CD4-positive, alpha-beta T cell (primary cell): ENCODE data around the gene CDKAL1. TPM values are rescaled to one million over a fixed set of nuclear protein-coding genes. Genes with fewer than 3 reads are reported as not detected.

ENCODE experiments used
- ATAC-seq: fragments of 200-7000 bp; cut with Tn5 transposase; one replicate; pipeline ENCODE4 v1.10.0; 2022; ENCODE audit warnings: mild to moderate bottlenecking; ENCODE audit not compliant: poor library complexity
- CTCF ChIA-PET: fragments of 350-600 bp; sonication (Branson Sonifier 250); formaldehyde crosslinking; loops from one replicate; lab custom pipeline; 2021; ENCODE audit warnings: antibody characterized with exemption, inconsistent platforms; lab: Charles Lee
- POLR2A ChIA-PET: fragments of 350-600 bp; sonication (Branson Sonifier 250); formaldehyde crosslinking; loops from one replicate; lab custom pipeline; 2021; ENCODE audit warnings: antibody characterized with exemption, inconsistent platforms; lab: Charles Lee
- DNase-seq, 14 experiments: peaks; one replicate each; pipeline ENCODE4 v3.0.0-alpha.2; 2013 to 2020; ENCODE audit warnings: mixed read lengths in 2 of 14
- H3K27ac ChIP-seq, 2 donors: one replicate each; pipeline versions ENCODE4 v1.5.1 to v1.7.0; 2013; ENCODE audit warnings: low read length in 2 of 2, low read depth in 1 of 2, mild to moderate bottlenecking in 1 of 2
- H3K27me3 ChIP-seq, 2 experiments: 1 replicate in 1 of 2; 2 replicates in 1 of 2; pipeline versions ENCODE4 v1.6.1 to v1.7.0; 2013; ENCODE audit warnings: low read length in 2 of 2, control low read depth in 1 of 2, mild to moderate bottlenecking in 1 of 2, moderate library complexity in 1 of 2; ENCODE audit not compliant: insufficient read depth in 2 of 2, control insufficient read depth in 1 of 2
- H3K36me3 ChIP-seq: one replicate; pipeline ENCODE4 v1.6.1; 2013; ENCODE audit warnings: low read length, control low read depth; ENCODE audit not compliant: insufficient read depth
- H3K4me1 ChIP-seq: one replicate; pipeline ENCODE4 v1.6.1; 2013; ENCODE audit warnings: low read length, control low read depth; ENCODE audit not compliant: insufficient read depth
- H3K4me3 ChIP-seq: one replicate; pipeline ENCODE4 v1.5.1; 2013; ENCODE audit warnings: mild to moderate bottlenecking, low read length, moderate library complexity
- H3K9me3 ChIP-seq, 2 experiments: 1 replicate in 1 of 2; 2 replicates in 1 of 2; pipeline versions ENCODE4 v1.6.1 to v1.7.0; 2013; ENCODE audit warnings: low read length in 2 of 2, mild to moderate bottlenecking in 2 of 2, control low read depth in 1 of 2, moderate library complexity in 1 of 2; ENCODE audit not compliant: control insufficient read depth in 1 of 2, insufficient read depth in 1 of 2
- H3K27ac Mint-ChIP-seq: one replicate; pipeline ENCODE4 v1.8.0; 2020; ENCODE audit warnings: mixed read lengths
- H3K27me3 Mint-ChIP-seq: one replicate; pipeline ENCODE4 v1.8.0; 2021; ENCODE audit warnings: mixed read lengths
- H3K36me3 Mint-ChIP-seq: one replicate; pipeline ENCODE4 v1.8.0; 2021; ENCODE audit warnings: low read depth, mixed read lengths
- H3K4me1 Mint-ChIP-seq: one replicate; pipeline ENCODE4 v1.8.0; 2021; ENCODE audit warnings: low read depth, mixed read lengths
- H3K4me3 Mint-ChIP-seq: one replicate; pipeline ENCODE4 v1.8.0; 2020; ENCODE audit warnings: mild to moderate bottlenecking, mixed read lengths
- H3K9me3 Mint-ChIP-seq: one replicate; pipeline ENCODE4 v1.8.0; 2020; ENCODE audit warnings: mixed read lengths
- CTCF ChIP-seq: fragments of 200-600 bp; IDR thresholded peaks from one replicate; pipeline ENCODE4 v1.8.0; 2022; ENCODE audit warnings: antibody characterized with exemption, mild to moderate bottlenecking
- intact Hi-C, 2 experiments: fragments of 100-400 bp; cut with DNase I in 1 of 2; cut with micrococcal nuclease in 1 of 2; formaldehyde crosslinking; loops; one replicate each; pipeline versions ENCODE4 v1.15.1 to v1.9.0; 2023 to 2025; cut with DNase I, micrococcal nuclease
- total RNA-seq, 174 experiments: library from RNA in 2 of 174; stranded (reverse) in 2 of 174; gene quantifications; one replicate each; pipeline ENCODE4 v1.2.3 and lab custom pipeline; 2021 to 2026

Gene CDKAL1
- total RNA-seq, 2 experiments from 2014 or later: 21.3 to 23.9 TPM

- no peak for TF ChIP-seq CTCF
- H3K36me3 Mint-ChIP-seq: peaks cover 86% of the 10 kb centered on the region
- POLR2A ChIA-PET: no interaction called here
Measured at GRCh38 chr6:21003780-21004541, 469.7 kb downstream of the CDKAL1 start.

DNA sequence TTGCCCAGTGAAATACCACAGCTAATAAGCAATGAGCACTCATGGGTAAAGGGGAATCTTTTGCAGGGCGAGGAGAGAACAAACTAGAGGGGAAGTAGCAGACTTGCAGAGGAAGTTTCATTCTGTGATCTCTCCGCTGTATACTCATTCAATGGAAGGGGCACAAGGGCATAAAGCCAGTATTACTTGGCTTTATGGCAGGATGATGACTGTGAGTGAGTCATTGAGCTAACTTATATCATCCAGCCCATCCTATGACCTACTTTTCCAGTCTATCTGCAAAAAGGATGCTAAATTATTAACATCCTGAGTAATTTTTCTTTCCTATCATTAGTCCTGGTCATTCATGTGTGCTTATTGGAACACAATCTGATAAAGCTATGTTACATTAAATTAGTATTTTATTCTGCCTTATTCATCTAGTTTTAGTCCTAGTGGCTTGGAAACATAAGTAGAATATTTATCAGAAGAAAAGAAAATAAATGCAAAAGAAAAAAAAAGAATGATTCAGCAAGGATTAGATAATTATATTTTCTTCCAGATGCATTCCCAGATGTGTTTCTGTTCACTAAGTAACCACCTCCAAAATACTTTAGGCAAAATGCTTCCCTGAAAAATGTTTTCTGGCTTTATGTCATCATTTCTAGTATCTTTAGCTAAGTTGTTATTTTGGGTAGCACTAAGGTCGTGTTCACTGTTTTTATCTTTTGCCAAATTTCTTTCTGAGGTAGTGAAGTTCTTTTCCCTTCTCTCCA lies 471.7 kb downstream of the CDKAL1 start:
- Mint-ChIP-seq H3K36me3 (peaks cover 83% of the 10 kb centered on the region), H3K9me3 (peaks cover 7% of the 10 kb centered on the region), H3K27ac (no peak overlapping the region), H3K27me3 (no peaks in the 10 kb centered on the region), H3K4me1 (no peaks in the 10 kb centered on the region), H3K4me3 (no peak overlapping the region)
- DNase-seq (no peak), ATAC-seq (no peak)
- H3K4me1 ChIP-seq: no peaks in the 10 kb centered on the region
- no peaks in the 10 kb centered on the region for H3K27me3 ChIP-seq
- POLR2A ChIA-PET: interaction anchor here (0.6 kb wide), 1 partner anchor 21 kb away, joined by 3 read pairs; no protein-coding TSS in a partner anchor
- TF ChIP-seq CTCF: no peak
- intact Hi-C loops: no loop called here
- peaks cover 0 to 5% of the 10 kb centered on the region in 2 experiments for H3K9me3 ChIP-seq
- H3K36me3 ChIP-seq: peaks cover 2% of the 10 kb centered on the region
- no peak overlapping the region for H3K27ac ChIP-seq
- CTCF ChIA-PET: no interaction called here
- H3K4me3 ChIP-seq: no peak overlapping the region

More at GRCh38 chr6:21003780-21004541, 469.7 kb downstream of the CDKAL1 start:
- intact Hi-C loops: no loop called here
- peaks cover 2% of the 10 kb centered on the region for H3K36me3 ChIP-seq
- no peaks in the 10 kb centered on the region for H3K9me3 ChIP-seq
- no peak overlapping the region for H3K4me3 Mint-ChIP-seq
- no peak overlapping the region for H3K27ac ChIP-seq
- no peak for DNase-seq
- H3K9me3 Mint-ChIP-seq: no peaks in the 10 kb centered on the region
- no peak for ATAC-seq
- no peaks in the 10 kb centered on the region for H3K27me3 Mint-ChIP-seq
- no peak overlapping the region for H3K27ac Mint-ChIP-seq
- H3K4me1 ChIP-seq: no peaks in the 10 kb centered on the region
- H3K4me1 Mint-ChIP-seq: no peaks in the 10 kb centered on the region
- no peak overlapping the region for H3K4me3 ChIP-seq
- CTCF ChIA-PET: no interaction called here
- no peaks in the 10 kb centered on the region for H3K27me3 ChIP-seq

- no peaks in the 10 kb centered on the region for H3K27me3 ChIP-seq
- TF ChIP-seq CTCF: no peak
- no peak for ATAC-seq
- H3K4me1 Mint-ChIP-seq: no peaks in the 10 kb centered on the region
- no peak overlapping the region for H3K4me3 ChIP-seq
- DNase-seq: no peak
- H3K36me3 Mint-ChIP-seq: peaks cover 29% of the 10 kb centered on the region
- intact Hi-C loops: no loop called here
- POLR2A ChIA-PET: no interaction called here
- CTCF ChIA-PET: no interaction called here
- no peak overlapping the region for H3K27ac Mint-ChIP-seq
- H3K4me1 ChIP-seq: no peaks in the 10 kb centered on the region
- H3K27ac ChIP-seq: no peak overlapping the region
- no peaks in the 10 kb centered on the region for H3K27me3 Mint-ChIP-seq
- no peaks in the 10 kb centered on the region for H3K9me3 Mint-ChIP-seq
- H3K4me3 Mint-ChIP-seq: no peak overlapping the region
- no peaks in the 10 kb centered on the region for H3K9me3 ChIP-seq
- no peaks in the 10 kb centered on the region for H3K36me3 ChIP-seq
Measured at GRCh38 chr6:21019614-21020013, 485.4 kb downstream of the CDKAL1 start.
